NB4 (cell line): Measurements from ENCODE around the gene MBD5.
A peak's percentile ranks its signal among the peaks of the same experiment; 100 is the strongest.

Experiments used
- DNase-seq: peaks from one replicate; pipeline ENCODE4 v3.0.0; 2010; ENCODE audit warnings: low read depth
- H3K4me3 ChIP-seq: one replicate; pipeline ENCODE4 v1.5.1; 2011; ENCODE audit warnings: mild to moderate bottlenecking, low read depth, low read length, moderate library complexity
- MYC ChIP-seq: IDR thresholded peaks from 2 replicates; pipeline ENCODE4 v1.6.1; 2011; ENCODE audit warnings: low read depth, low read length
- POLR2A ChIP-seq: IDR thresholded peaks from 2 replicates; pipeline ENCODE4 v1.6.1; 2011; ENCODE audit warnings: mild to moderate bottlenecking; ENCODE audit not compliant: insufficient read length; ENCODE audit errors: extremely low read depth
- TF ChIP-seq, protein P1 (sequence below): IDR thresholded peaks from one replicate; pipeline ENCODE4 v1.5.1; 2012; ENCODE audit warnings: low read depth, low read length
- TF ChIP-seq, protein P2 (sequence below): IDR thresholded peaks from 2 replicates; pipeline ENCODE4 v1.6.1; 2011; ENCODE audit warnings: low read depth, low read length

Gene MBD5

DNA sequence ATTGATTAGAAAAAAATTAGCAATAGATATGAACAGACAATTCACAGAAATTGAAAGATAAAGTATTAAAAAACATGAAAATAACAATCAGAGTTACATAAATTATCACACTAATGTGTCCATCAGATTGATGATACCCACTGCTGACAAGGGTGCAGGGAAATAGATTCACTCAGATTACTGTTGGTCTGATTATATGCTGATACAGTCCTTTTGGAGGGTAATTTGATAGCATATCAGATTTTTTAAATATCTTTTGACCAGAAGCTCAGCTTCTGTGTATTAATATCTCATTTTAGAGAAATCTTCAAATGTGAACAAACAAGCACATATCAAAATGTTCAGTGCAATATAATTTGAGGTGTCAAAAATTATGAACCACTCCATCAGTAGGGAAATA lies 465.8 kb downstream of the MBD5 start:
- no peak overlapping the region for H3K4me3 ChIP-seq
- DNase-seq: no peak
- TF ChIP-seq, protein P1, sequence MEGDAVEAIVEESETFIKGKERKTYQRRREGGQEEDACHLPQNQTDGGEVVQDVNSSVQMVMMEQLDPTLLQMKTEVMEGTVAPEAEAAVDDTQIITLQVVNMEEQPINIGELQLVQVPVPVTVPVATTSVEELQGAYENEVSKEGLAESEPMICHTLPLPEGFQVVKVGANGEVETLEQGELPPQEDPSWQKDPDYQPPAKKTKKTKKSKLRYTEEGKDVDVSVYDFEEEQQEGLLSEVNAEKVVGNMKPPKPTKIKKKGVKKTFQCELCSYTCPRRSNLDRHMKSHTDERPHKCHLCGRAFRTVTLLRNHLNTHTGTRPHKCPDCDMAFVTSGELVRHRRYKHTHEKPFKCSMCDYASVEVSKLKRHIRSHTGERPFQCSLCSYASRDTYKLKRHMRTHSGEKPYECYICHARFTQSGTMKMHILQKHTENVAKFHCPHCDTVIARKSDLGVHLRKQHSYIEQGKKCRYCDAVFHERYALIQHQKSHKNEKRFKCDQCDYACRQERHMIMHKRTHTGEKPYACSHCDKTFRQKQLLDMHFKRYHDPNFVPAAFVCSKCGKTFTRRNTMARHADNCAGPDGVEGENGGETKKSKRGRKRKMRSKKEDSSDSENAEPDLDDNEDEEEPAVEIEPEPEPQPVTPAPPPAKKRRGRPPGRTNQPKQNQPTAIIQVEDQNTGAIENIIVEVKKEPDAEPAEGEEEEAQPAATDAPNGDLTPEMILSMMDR: no peak
- TF ChIP-seq MYC (no peak), POLR2A (no peak)
- TF ChIP-seq, protein P2, sequence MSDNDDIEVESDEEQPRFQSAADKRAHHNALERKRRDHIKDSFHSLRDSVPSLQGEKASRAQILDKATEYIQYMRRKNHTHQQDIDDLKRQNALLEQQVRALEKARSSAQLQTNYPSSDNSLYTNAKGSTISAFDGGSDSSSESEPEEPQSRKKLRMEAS: no peak

DNA sequence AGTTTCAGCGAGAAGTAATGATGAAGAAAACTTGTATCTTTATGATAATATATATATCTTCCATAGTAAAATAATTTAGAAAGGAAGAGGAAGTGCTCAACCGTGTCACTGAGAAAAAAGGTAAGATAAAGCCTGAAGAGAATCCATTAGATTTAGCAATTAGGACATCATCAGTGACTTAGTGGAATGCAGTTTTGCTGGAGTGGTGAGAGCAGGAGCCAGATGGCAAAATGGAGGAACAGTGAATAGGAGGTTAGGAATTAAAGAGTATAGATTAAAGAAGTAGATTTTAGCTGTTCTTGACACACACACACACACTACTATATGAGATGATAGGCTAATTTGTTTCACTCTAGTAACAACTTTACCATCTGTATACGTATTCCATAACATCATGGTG lies 466.5 kb downstream of the MBD5 start:
- DNase-seq: no peak
- TF ChIP-seq POLR2A: no peak
- no peak overlapping the region for H3K4me3 ChIP-seq

DNA sequence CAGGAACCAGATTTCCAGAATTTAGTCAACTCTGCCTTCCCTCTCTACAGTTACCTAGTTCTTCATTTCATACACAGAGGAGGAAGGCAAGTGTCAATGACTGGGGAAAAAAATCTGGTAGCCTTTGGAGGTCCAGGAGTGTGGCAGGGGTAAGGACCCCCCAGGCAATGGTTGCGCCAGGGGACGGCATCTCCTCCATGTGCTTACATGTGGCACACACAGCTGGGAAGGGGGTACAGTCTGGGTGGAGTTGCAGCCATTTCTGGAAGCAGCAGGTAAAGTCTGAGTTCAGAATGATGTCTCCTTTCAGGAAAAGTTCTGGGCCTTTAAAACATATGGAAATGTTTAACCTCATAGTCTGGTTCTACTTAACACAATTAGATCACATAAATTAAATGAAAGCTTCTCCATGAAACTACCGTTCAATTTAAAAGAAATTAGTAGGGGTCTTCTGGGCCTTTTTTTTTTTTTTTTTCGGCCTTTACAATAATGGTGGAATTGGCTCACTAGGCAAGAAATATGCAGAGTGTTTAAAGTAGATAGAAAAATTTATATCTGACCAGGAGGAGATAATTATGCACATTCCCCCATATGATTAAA lies 470.0 kb downstream of the MBD5 start:
- no peak for DNase-seq
- H3K4me3 ChIP-seq: no peak overlapping the region
- TF ChIP-seq MYC (no peak), POLR2A (no peak)
- TF ChIP-seq, protein P2: no peak
- TF ChIP-seq, protein P1: no peak

DNA sequence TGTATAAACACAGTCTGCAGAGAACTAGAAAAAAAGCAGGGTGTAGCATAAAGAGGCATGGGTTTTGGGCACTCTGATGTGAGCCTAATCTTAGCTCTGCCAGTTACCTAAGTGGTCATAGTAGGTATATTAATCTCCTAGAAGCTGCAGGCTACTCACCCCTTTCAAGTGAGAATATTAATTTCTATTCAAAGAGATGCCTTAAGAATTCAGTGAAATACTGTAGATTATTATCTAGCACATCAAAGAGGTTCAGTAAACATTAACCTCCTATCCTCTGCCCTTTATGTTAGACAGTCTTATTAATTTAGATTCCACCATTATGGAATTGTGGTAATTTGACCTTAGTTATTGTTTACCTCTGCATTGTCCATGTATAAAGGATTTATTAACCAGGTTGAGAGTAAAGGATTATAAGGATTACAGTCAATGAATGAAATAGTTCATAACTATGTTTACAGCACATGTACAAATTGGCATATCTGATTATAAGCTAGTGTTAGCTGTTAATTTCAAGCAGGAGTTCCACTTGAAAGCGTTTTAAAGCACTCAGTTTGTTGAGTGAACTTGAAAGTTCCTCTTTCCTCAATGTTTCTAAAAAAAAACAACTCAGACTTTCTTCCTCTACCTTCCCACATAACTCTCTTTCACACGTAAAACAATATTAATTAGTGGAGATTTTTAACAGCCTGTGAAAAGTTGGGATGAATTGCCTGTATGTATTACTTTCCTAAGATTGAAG lies 473.1 kb downstream of the MBD5 start:
- TF ChIP-seq, protein P2: no peak
- TF ChIP-seq, protein P1: no peak
- TF ChIP-seq POLR2A (no peak), MYC (no peak)
- peak; percentile 8 for DNase-seq
- H3K4me3 ChIP-seq: no peak overlapping the region

DNA sequence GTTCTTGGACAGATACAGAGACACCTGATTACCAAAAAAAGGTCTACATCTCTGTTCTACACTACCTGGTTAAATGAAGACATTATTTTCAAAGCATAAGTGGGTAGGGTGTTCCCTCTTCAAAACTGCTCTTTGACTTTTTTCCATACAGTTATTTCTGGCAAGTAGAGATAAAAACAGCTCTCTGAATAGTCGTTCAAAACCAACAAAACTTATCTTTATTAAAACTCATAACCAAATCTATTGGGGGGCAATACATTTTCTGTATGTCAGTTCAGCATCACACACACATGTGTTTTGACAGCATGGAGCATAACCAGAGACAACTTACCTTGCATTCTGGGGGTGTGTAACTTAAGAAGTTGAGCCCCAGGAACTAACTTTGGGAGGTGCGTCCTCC lies 474.7 kb downstream of the MBD5 start:
- TF ChIP-seq, protein P2: no peak
- TF ChIP-seq MYC (no peak), POLR2A (no peak)
- TF ChIP-seq, protein P1: no peak
- H3K4me3 ChIP-seq: no peak overlapping the region
- DNase-seq: no peak

DNA sequence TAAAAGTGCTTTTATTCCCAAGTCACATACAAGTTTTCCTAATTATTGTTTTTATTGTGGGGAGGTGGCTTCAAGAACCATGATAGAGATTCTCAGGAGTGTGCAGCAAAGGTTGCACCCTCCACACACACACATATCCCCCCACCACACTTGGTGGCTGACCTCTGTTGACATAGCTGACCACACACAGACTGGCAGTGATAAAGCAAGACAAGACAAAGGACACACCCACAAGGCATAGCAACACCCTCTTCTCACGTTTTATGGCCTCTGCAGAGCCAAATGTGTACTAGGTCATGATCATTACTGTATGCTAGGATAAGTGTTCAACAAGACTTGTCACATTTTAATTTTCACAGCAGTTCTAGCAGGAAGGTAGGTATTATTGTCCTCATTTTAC lies 480.7 kb downstream of the MBD5 start:
- H3K4me3 ChIP-seq: no peak overlapping the region
- TF ChIP-seq POLR2A: no peak
- TF ChIP-seq, protein P1: no peak
- TF ChIP-seq, protein P2: no peak
- no peak for TF ChIP-seq MYC
- peak; percentile 18 for DNase-seq
